HL-60 (cell line): Measurements from ENCODE around the gene CAMTA1.

Experiments
- POLR2AphosphoS5 ChIP-seq: IDR thresholded peaks from 2 replicates; pipeline ENCODE4 v1.6.1; 2012; ENCODE audit warnings: low read depth
- SPI1 ChIP-seq: IDR thresholded peaks from 2 replicates; pipeline ENCODE4 v1.6.1; 2012; ENCODE audit warnings: low read depth, mild to moderate bottlenecking, borderline replicate concordance
- TF ChIP-seq, protein P1 (sequence below): IDR thresholded peaks from one replicate; pipeline ENCODE4 v1.5.1; 2011; ENCODE audit warnings: low read length, control low read depth, inconsistent platforms; ENCODE audit not compliant: insufficient read depth
- TF ChIP-seq, protein P2 (sequence below): IDR thresholded peaks from 2 replicates; pipeline ENCODE4 v1.6.1; 2012; ENCODE audit warnings: low read depth; ENCODE audit not compliant: insufficient replicate concordance

DNA sequence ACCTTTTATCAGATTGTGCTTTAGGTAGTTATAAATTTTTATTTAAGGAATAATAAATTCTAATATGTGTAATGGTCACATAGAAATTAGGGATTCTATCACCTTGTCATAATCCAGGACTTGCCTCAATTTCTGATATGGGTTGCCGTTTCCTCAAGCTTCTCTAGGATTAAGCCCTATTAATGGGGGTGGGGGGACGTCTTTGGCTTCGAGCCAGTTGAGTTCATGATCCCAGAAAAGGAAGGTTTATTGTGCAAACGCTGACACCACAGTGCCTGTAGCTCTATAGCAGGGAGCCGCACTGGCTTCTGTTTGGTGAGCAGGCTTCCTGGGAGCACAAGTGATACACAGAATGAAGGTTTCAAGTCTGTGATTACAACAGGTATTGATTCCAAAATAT lies 963.9 kb downstream of the CAMTA1 start:
- TF ChIP-seq, protein P1, sequence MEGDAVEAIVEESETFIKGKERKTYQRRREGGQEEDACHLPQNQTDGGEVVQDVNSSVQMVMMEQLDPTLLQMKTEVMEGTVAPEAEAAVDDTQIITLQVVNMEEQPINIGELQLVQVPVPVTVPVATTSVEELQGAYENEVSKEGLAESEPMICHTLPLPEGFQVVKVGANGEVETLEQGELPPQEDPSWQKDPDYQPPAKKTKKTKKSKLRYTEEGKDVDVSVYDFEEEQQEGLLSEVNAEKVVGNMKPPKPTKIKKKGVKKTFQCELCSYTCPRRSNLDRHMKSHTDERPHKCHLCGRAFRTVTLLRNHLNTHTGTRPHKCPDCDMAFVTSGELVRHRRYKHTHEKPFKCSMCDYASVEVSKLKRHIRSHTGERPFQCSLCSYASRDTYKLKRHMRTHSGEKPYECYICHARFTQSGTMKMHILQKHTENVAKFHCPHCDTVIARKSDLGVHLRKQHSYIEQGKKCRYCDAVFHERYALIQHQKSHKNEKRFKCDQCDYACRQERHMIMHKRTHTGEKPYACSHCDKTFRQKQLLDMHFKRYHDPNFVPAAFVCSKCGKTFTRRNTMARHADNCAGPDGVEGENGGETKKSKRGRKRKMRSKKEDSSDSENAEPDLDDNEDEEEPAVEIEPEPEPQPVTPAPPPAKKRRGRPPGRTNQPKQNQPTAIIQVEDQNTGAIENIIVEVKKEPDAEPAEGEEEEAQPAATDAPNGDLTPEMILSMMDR = no peak
- TF ChIP-seq POLR2AphosphoS5 (no peak), SPI1 (no peak)
- TF ChIP-seq, protein P2, sequence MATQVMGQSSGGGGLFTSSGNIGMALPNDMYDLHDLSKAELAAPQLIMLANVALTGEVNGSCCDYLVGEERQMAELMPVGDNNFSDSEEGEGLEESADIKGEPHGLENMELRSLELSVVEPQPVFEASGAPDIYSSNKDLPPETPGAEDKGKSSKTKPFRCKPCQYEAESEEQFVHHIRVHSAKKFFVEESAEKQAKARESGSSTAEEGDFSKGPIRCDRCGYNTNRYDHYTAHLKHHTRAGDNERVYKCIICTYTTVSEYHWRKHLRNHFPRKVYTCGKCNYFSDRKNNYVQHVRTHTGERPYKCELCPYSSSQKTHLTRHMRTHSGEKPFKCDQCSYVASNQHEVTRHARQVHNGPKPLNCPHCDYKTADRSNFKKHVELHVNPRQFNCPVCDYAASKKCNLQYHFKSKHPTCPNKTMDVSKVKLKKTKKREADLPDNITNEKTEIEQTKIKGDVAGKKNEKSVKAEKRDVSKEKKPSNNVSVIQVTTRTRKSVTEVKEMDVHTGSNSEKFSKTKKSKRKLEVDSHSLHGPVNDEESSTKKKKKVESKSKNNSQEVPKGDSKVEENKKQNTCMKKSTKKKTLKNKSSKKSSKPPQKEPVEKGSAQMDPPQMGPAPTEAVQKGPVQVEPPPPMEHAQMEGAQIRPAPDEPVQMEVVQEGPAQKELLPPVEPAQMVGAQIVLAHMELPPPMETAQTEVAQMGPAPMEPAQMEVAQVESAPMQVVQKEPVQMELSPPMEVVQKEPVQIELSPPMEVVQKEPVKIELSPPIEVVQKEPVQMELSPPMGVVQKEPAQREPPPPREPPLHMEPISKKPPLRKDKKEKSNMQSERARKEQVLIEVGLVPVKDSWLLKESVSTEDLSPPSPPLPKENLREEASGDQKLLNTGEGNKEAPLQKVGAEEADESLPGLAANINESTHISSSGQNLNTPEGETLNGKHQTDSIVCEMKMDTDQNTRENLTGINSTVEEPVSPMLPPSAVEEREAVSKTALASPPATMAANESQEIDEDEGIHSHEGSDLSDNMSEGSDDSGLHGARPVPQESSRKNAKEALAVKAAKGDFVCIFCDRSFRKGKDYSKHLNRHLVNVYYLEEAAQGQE = no peak
